Frontal cortex (tissue), 4 donors: ENCODE measurements around the gene RAB40C. TPM values are rescaled to one million over a fixed set of nuclear protein-coding genes. Genes with fewer than 3 reads are reported as not detected.

Experiments used
- DNase-seq, 2 donors: peaks; one replicate each; pipeline ENCODE4 v3.0.0; 2012; ENCODE audit warnings: low spot score in 2 of 2
- FAIRE-seq: peaks from 2 replicates; lab custom pipeline; 2012; peaks lifted over from hg19 to GRCh38; lab: Jason Lieb, UNC
- total RNA-seq: library from RNA; depleted of rRNA; stranded (reverse); fragments of >200 nt; gene quantifications from one replicate; pipeline ENCODE4 v1.2.3, GENCODE V29; 2014
- donor health status: control.
- donor health status: control.
- donor health status: control.

RAB40C gene
- total RNA-seq, 1 donor from 2014 or later: 25.3 TPM

GRCh38 chr16:558298-559020, 31.4 kb upstream of the RAB40C start:
- FAIRE-seq: no peak

GRCh38 chr16:559021-559380, 30.9 kb upstream of the RAB40C start:
- FAIRE-seq (no peak), DNase-seq (no peak)

More at GRCh38 chr16:558298-559020, 31.4 kb upstream of the RAB40C start:
- DNase-seq: no peak

- FAIRE-seq (no peak), DNase-seq (no peak)
These were observed 30.3 kb upstream of the RAB40C start for GRCh38 chr16:559411-560203.

DNA sequence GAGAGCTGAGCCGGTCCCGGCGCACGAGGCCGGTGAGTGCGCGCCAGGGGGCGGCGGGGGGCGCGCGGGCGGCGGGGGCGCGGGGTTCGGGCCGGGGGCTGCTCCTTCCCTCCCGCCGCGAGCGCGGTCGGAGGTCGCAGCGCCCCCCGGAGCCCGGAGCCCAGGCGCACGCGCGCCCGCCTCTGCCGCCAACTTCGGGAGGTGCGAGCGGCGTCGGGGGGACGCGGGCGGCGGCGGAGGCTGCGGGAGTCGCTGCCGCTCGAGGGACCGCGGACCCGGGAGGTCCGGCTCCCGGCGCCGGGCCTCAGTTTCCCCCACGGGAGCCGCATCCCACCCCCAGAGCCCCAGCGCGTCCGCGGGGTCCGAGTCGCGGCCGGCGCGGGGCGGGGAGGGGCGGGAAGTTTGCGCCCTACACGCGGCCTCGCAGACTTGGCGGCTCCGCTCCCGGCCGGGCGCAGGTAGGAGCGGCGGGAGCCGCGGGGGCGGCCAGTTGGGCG, 29.6 kb upstream of the RAB40C start, which contains the start of gene PRR35:
Gene PRR35, plus strand, starts transcription at position 191 of the 497 bp plus-strand sequence. CDS start 2,901 bp downstream, outside the sequence.
- DNase-seq (no peak), FAIRE-seq (no peak)

- FAIRE-seq (no peak), DNase-seq (no peak)
These were observed 29.0 kb upstream of the RAB40C start for GRCh38 chr16:560701-561412.

DNA sequence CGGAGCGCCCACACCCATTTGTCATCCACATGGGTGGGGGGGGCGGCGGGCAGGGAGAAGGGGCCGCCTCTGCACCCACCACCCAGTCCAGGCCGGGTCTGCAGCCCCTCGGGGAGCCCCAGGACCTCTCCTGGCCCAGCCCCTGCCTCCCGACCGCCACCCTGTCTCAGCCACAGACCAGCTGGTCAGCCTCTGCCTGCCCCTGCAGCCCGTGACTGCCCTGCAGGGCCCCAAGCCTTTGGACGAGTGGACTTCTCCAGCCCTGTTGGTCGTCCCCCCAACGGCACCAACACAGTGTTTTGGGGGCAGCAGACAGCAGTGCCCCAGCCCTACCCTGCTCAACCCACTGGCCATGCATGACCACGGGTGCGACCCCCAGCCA, 28.5 kb upstream of the RAB40C start:
- DNase-seq: no peak
- no peak for FAIRE-seq

GRCh38 chr16:561957-562938, 27.6 kb upstream of the RAB40C start:
- no peak for FAIRE-seq
- DNase-seq: no peak

- DNase-seq: no peak
- no peak for FAIRE-seq
These were observed 26.7 kb upstream of the RAB40C start for GRCh38 chr16:563072-563644.

GRCh38 chr16:564690-565418, 25.0 kb upstream of the RAB40C start:
- DNase-seq (no peak), FAIRE-seq (no peak)

- no peak for DNase-seq
- no peak for FAIRE-seq
These were observed 24.2 kb upstream of the RAB40C start for GRCh38 chr16:565419-566330.

- DNase-seq (peak; percentile 70 to 73), FAIRE-seq (no peak)
These were observed 23.1 kb upstream of the RAB40C start, which contains the start of gene NHLRC4 for GRCh38 chr16:566475-567372. Gene NHLRC4, plus strand, starts transcription at chr16:567005. Its CDS starts 1,043 bp downstream, at chr16:568048.

DNA sequence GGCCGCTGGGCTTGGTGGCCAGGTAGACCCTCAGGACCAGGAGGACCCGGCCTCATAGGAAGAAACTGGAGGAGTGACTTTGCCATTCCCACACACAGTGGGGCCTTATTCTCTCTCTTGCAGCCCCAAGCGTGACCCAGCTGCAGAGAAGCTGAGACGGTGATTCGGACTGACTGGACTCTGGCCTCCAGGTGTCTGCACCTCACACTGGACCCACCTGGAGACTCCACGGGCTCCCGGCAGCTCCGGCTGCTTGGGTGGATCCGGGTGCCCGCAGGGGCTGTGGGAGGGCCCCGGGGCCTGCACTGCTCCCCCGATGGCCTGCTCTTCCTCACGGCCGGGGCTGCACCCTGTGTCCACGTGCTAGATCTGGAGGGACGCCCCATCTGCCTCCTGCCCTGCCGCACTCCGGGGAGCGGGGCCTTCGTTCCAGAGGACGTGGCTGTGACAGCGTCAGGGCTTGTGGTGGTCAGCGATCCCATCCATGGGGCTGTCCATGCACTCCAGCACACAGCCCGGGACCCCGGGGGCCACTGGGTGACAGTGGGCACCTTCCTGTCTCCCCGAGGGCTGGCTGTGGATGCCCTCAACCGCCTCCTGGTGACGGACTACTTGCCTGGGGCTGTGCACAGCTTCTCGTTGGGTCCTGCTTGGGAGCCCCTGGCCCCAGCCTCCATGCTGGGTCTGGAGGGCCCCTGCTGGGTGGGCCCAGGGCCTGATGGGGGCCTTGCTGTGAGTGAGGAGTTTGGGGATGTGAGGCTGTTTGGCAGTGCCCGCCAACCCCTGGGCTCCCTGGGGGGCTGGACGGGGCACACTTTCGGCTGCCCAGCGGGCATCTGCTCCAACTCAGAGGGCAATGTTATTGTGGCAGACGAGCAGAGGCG, 22.3 kb upstream of the RAB40C start:
- DNase-seq (no peak), FAIRE-seq (no peak)

- no peak for DNase-seq
- no peak for FAIRE-seq
These were observed 21.2 kb upstream of the RAB40C start for GRCh38 chr16:568401-569258.
